Measurements from ENCODE around the gene BABAM2.

DNA sequence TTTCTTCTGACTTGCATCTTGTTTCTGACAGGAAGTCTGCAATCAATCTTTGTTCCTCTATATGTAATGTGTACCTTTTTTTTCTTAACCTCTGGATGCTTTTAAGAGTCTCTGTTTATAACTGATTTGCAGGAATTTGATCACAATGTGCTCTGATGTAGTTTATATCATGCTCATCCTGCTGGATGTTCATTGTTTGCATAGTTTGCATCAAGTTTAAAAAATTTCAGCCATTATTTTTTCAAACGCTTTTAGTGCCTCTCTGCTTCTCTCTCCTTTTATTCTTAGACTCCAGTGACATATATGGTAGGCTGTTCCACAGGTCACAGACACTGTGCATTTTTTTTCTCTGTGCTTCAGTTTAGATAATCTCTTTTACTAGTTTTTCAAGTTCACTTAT lies 24.3 kb upstream of the BABAM2 start:
- TF ChIP-seq, protein P1, sequence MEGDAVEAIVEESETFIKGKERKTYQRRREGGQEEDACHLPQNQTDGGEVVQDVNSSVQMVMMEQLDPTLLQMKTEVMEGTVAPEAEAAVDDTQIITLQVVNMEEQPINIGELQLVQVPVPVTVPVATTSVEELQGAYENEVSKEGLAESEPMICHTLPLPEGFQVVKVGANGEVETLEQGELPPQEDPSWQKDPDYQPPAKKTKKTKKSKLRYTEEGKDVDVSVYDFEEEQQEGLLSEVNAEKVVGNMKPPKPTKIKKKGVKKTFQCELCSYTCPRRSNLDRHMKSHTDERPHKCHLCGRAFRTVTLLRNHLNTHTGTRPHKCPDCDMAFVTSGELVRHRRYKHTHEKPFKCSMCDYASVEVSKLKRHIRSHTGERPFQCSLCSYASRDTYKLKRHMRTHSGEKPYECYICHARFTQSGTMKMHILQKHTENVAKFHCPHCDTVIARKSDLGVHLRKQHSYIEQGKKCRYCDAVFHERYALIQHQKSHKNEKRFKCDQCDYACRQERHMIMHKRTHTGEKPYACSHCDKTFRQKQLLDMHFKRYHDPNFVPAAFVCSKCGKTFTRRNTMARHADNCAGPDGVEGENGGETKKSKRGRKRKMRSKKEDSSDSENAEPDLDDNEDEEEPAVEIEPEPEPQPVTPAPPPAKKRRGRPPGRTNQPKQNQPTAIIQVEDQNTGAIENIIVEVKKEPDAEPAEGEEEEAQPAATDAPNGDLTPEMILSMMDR (IDR thresholded peaks at IDR 0.05; ENCODE audit: insufficient read depth, low read length, poor library complexity, severe bottlenecking), result no peak
- TF ChIP-seq EZH2phosphoT487 (conservative IDR thresholded peaks at IDR 0.05; ENCODE audit: low read length), result no peak

Data from SU-DHL-6 (cell line).